Subcutaneous abdominal adipose tissue (tissue), 5 donors: Measurements from ENCODE around the gene VIPR1.
"Not testable (repeated sequence)": the region's sequence is repeated elsewhere in the genome, so short reads cannot be mapped to it uniquely, and the experiment has no call there.

Experiments
- H3K27ac ChIP-seq: one replicate; pipeline ENCODE4 v1.7.0; 2013; ENCODE audit warnings: low read depth, mild to moderate bottlenecking, inconsistent platforms, low read length, moderate library complexity
- H3K27me3 ChIP-seq, 5 donors: one replicate each; pipeline ENCODE4 v1.7.0; 2013; ENCODE audit warnings: low read length in 5 of 5, inconsistent platforms in 1 of 5; ENCODE audit not compliant: control insufficient read depth in 5 of 5, insufficient read depth in 4 of 5
- H3K36me3 ChIP-seq, 5 donors: one replicate each; pipeline ENCODE4 v1.7.0; 2013; ENCODE audit warnings: low read length in 5 of 5; ENCODE audit not compliant: control insufficient read depth in 5 of 5, insufficient read depth in 5 of 5
- H3K4me1 ChIP-seq, 5 donors: one replicate each; pipeline ENCODE4 v1.7.0; 2013; ENCODE audit warnings: low read length in 5 of 5, mild to moderate bottlenecking in 3 of 5, moderate library complexity in 1 of 5; ENCODE audit not compliant: control insufficient read depth in 5 of 5, insufficient read depth in 5 of 5
- H3K4me3 ChIP-seq, 5 donors: one replicate each; pipeline ENCODE4 v1.7.0; 2013; ENCODE audit warnings: low read length in 5 of 5, low read depth in 1 of 5
- H3K9ac ChIP-seq, 5 donors: one replicate each; pipeline ENCODE4 v1.7.0; 2013; ENCODE audit warnings: low read length in 5 of 5, mild to moderate bottlenecking in 4 of 5, moderate library complexity in 3 of 5
- H3K9me3 ChIP-seq, 5 donors: one replicate each; pipeline ENCODE4 v1.7.0; 2013; ENCODE audit warnings: low read length in 5 of 5; ENCODE audit not compliant: control insufficient read depth in 5 of 5
- donor health status: healthy.
- donor health status: healthy.
- donor health status: healthy.
- donor health status: healthy.
- donor health status: healthy.

VIPR1 gene

GRCh38 chr3:42557854-42558253, 55.4 kb downstream of the VIPR1 start:
- Histone ChIP-seq H3K4me3 (no peak overlapping the region), H3K27me3 (no peaks in the 10 kb centered on the region), H3K36me3 (peaks cover 50 to 91% (median 84%) of the 10 kb centered on the region in 5 donors), H3K9ac (no peak overlapping the region), H3K4me1 (no peaks in the 10 kb centered on the region), H3K27ac (no peak overlapping the region), H3K9me3 (no peaks in the 10 kb centered on the region)

DNA sequence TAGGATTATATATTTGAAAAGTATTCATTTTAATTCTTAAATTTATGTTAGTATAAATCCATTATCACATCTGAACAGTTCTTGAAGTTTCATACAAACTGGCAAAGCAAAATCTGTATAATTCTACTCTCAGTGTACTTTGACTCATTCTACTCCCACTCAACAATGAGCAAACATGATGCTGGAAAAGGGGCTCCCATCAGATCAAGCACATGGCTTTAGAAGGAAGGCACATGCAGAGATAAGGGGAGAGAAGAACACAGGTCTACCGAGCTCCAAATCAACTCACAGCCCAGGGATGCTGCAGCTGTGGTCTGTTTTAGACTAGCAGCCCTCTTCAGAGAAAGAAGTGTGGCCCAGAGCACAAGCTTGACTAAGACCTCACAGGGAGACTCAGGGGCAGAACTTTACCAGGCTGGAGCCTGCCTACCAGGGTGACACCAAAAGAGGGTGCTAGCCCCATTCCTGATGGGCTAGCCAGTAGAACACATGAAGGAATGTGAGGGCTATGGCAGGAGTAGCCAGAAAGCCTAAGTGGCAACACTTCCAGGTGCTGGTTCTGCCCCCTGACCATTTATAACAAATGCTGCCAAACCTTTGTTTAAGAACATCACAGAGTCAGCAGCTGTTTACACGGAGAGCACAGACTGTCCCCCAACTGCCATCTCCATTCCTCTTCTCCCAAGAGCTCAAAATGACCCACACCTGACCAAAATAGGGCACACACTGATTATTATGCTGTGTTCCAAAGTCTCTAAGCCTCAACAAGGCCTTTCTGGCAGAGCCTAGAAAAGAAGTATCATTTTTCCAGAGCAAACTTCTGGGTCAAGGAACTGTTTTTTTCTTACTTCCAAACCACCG, 59.8 kb downstream of the VIPR1 start:
- no peak overlapping the region for H3K27ac ChIP-seq
- H3K9me3 ChIP-seq, result no peaks in the 10 kb centered on the region
- no peak overlapping the region for H3K9ac ChIP-seq
- H3K4me3 ChIP-seq, result no peak overlapping the region
- no peaks in the 10 kb centered on the region for H3K4me1 ChIP-seq
- H3K36me3 ChIP-seq, result peaks cover 32 to 87% (median 66%) of the 10 kb centered on the region in 5 donors
- H3K27me3 ChIP-seq, result no peaks in the 10 kb centered on the region

GRCh38 chr3:42569593-42570142, 67.2 kb downstream of the VIPR1 start:
- H3K9ac ChIP-seq, result no peak overlapping the region
- no peaks in the 10 kb centered on the region for H3K27me3 ChIP-seq
- H3K27ac ChIP-seq, result no peak overlapping the region
- peaks cover 11 to 42% (median 27%) of the 10 kb centered on the region in 5 donors for H3K36me3 ChIP-seq
- H3K4me3 ChIP-seq, result no peak overlapping the region
- no peaks in the 10 kb centered on the region for H3K4me1 ChIP-seq
- H3K9me3 ChIP-seq, result peaks cover 0 to 7% (median 0%) of the 10 kb centered on the region in 5 donors

- H3K27me3 ChIP-seq, result no peaks in the 10 kb centered on the region
- H3K36me3 ChIP-seq, result peaks cover 6 to 23% (median 12%) of the 10 kb centered on the region in 5 donors
- no peak overlapping the region for H3K27ac ChIP-seq
- no peak overlapping the region for H3K4me3 ChIP-seq
- H3K9ac ChIP-seq, result no peak overlapping the region
- H3K4me1 ChIP-seq, result no peaks in the 10 kb centered on the region
- H3K9me3 ChIP-seq, result peaks cover 0 to 9% (median 0%) of the 10 kb centered on the region in 5 donors
These were observed 69.8 kb downstream of the VIPR1 start for GRCh38 chr3:42572278-42572677.

DNA sequence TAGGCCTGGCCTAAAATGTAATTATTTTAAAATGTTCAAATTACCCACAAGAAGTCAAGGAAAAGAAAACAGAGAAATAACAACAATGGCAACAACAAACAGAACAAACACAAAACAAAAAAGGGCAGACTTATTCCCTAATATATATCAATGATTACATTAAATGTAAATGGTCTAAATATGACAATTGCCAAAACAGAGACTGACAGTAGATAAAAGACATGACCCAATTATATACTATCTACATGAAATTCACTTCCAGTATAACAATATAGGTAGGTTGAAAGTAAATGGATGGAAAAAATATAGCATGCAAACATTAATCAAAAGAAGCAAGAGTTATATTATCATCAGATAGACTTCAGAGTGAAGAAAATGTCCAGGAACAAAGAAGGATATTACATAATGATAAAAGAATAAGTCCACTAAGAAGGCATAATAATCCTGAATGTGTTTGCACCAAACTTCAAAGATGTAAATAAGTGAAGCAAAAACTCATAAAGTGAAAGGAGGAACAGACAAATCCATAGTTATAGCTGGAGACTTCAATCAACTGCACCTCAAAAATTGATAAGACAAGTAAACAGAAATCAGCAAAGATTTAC, 72.8 kb downstream of the VIPR1 start:
- no peak overlapping the region for H3K4me3 ChIP-seq
- peaks cover 0 to 8% (median 0%) of the 10 kb centered on the region in 5 donors for H3K36me3 ChIP-seq
- peaks cover 0 to 4% (median 1%) of the 10 kb centered on the region in 5 donors for H3K4me1 ChIP-seq
- peaks cover 0 to 9% (median 0%) of the 10 kb centered on the region in 5 donors for H3K9me3 ChIP-seq
- no peak overlapping the region for H3K9ac ChIP-seq
- no peak overlapping the region for H3K27ac ChIP-seq
- H3K27me3 ChIP-seq, result no peaks in the 10 kb centered on the region

DNA sequence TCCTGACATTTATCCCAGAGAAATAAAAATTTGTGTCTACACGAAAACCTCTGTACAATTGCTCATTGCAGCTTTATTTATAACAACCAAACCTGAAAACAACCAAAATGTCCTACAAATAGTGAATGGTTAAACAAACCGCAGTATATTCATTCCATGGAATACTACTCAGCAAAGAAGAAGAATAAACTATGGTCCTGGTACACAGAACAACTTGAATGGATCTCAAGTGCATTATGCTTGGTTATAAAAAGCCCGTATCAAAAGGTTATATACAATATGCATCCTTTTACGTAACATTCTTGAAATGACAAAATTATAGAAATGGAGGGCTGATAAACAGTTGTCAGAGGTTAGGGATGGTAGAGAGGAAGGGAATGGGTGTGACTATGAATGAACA, 75.6 kb downstream of the VIPR1 start:
- Histone ChIP-seq H3K27me3 (no peaks in the 10 kb centered on the region), H3K27ac (no peak overlapping the region), H3K9ac (no peak overlapping the region), H3K9me3 (peaks cover 0 to 9% (median 0%) of the 10 kb centered on the region in 5 donors), H3K4me1 (peaks cover 0 to 23% (median 22%) of the 10 kb centered on the region in 5 donors), H3K4me3 (no peak overlapping the region), H3K36me3 (peaks cover 0 to 8% (median 0%) of the 10 kb centered on the region in 5 donors)

- H3K9me3 ChIP-seq, H3K4me3 ChIP-seq, H3K27ac ChIP-seq, H3K27me3 ChIP-seq, H3K9ac ChIP-seq, H3K36me3 ChIP-seq: not testable (repeated sequence)
- H3K4me1 ChIP-seq, result peaks cover 0 to 23% (median 22%) of the 10 kb centered on the region in 5 donors
These were observed 76.9 kb downstream of the VIPR1 start for GRCh38 chr3:42579346-42579745.

DNA sequence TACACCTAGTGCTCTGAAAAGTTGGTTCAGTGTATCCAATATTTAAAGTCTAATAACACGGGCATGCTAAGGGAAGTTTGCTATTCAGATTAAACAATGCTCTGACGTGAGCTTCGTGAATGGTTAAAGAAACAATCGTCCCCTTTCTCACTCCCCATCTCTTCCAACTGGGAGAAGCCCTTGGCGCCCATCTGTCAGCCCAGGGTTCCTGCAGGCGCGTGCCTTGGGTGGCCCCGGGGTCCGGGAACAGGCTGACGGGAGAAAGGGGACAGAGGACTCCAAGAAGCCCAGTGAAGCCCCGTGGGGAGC, 78.9 kb downstream of the VIPR1 start:
- Histone ChIP-seq H3K4me1 (peaks cover 0 to 23% (median 22%) of the 10 kb centered on the region in 5 donors), H3K27me3 (no peaks in the 10 kb centered on the region), H3K9me3 (no peaks in the 10 kb centered on the region), H3K9ac (peak overlapping the region; percentile 72 to 86 (median 80)), H3K4me3 (peak overlapping the region; percentile 69 to 89 (median 80)), H3K36me3 (peaks cover 0 to 5% (median 0%) of the 10 kb centered on the region in 5 donors), H3K27ac (peak overlapping the region; percentile 69)

GRCh38 chr3:42581709-42582473, 79.4 kb downstream of the VIPR1 start, which contains the start of gene SEC22C:
TSS of gene SEC22C (minus strand) at chr3:42581967. CDS start at chr3:42569046, 12,921 bp downstream.
- Histone ChIP-seq H3K36me3 (peaks cover 0 to 5% (median 0%) of the 10 kb centered on the region in 5 donors), H3K4me1 (peaks cover 0 to 23% (median 22%) of the 10 kb centered on the region in 5 donors), H3K27ac (peak within 1 kb of the TSS; percentile 69), H3K9me3 (no peaks in the 10 kb centered on the region), H3K4me3 (peak within 1 kb of the TSS; percentile 69 to 89 (median 80)), H3K27me3 (no peaks in the 10 kb centered on the region), H3K9ac (peak within 1 kb of the TSS; percentile 72 to 86 (median 80))
